ENCODE data around the gene TNFRSF11A. TPM values are rescaled to one million over a fixed set of nuclear protein-coding genes. Genes with fewer than 3 reads are reported as not detected.

The TNFRSF11A gene
- total and polyA plus RNA-seq, 7 experiments from 2014 or later = 0.16 to 22.2 (median 0.68) TPM; not detected in 2

DNA sequence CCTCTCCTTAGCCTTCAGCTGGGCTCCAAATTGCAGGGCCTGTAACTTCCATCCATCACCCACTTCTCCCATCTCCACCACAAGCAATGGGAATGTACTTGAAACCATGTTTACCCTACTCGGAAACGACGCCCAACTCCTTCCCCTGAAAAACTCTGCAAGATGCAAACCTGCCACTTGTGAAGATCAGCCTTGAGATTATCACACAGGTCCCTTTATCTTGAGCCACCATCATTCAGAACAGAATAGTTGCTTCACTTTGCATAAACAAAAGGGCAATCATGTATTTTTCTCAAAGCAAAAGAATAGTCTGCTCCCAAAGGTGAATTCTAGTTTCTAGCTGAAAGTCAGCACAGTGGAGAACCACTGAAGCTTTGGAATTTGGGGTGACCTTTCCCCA is 75.8 kb downstream of the TNFRSF11A start:
- Histone ChIP-seq H3K9me3 (ENCODE audit: control insufficient read depth in 2 of 3, low read length in 3 of 3) (no peaks in the 10 kb centered on the region), H3K27ac (ENCODE audit: low read depth, low read length) (no peak overlapping the region), H3K36me3 (ENCODE audit: control insufficient read depth in 2 of 3, insufficient read depth in 3 of 3, low read length in 3 of 3) (no peaks in the 10 kb centered on the region), H3K4me1 (ENCODE audit: control insufficient read depth in 2 of 2, insufficient read depth in 2 of 2, low read length in 2 of 2) (no peaks in the 10 kb centered on the region), H3K27me3 (ENCODE audit: control insufficient read depth in 2 of 2, insufficient read depth in 2 of 2, low read length in 2 of 2) (no peaks in the 10 kb centered on the region), H3K4me3 (ENCODE audit: low read length) (no peak overlapping the region)
- peak overlapping the region in 1 of 10 donors; percentile 19 for H3K4me3 Mint-ChIP-seq
- H3K9me3 Mint-ChIP-seq = peaks cover 0 to 12% (median 0%) of the 10 kb centered on the region in 11 donors
- intact Hi-C loops (cut with micrococcal nuclease) = no loop called here
- no peak for ATAC-seq
- H3K27me3 Mint-ChIP-seq = peaks cover 0 to 4% (median 0%) of the 10 kb centered on the region in 5 donors
- H3K27ac Mint-ChIP-seq = no peak overlapping the region
- ChIA-PET POLR2A (no interaction called here), CTCF (no interaction called here)
- no peak for DNase-seq
- peaks cover 0 to 39% (median 0%) of the 10 kb centered on the region in 7 donors for H3K4me1 Mint-ChIP-seq
- H3K36me3 Mint-ChIP-seq = peaks cover 0 to 8% (median 0%) of the 10 kb centered on the region in 5 donors

DNA sequence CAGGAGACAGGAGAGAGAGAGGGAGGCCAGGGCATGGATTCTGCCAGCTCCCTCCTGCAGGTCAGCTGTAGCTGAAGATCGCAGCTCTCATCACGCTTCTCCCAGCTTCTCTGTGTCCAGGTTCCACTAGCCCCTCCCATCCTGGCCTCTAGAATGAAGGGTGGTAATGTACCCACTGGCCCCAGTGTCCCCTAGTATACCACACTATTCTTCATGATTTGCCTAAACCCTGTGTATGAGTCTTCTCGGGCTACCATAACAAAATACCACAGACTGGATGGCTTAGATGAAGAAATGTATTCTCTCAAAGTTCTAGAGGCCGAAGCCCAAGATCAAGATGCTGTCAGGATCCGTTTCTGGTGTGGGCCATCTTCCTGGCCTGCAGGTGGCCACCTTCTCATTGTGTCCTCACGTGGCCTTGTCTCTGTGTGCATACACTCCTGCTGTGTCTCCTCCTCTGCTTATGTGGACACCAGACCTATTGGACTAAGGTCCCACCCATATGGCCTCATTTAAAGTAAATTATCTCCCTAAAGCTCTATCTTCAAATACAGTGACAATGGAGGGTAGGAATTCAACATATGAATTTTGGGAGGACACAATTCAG is 77.3 kb downstream of the TNFRSF11A start:
- DNase-seq = no peak
- peaks cover 0 to 8% (median 0%) of the 10 kb centered on the region in 5 donors for H3K36me3 Mint-ChIP-seq
- peaks cover 0 to 12% (median 0%) of the 10 kb centered on the region in 11 donors for H3K9me3 Mint-ChIP-seq
- H3K36me3 ChIP-seq (ENCODE audit: control insufficient read depth in 2 of 3, insufficient read depth in 3 of 3, low read length in 3 of 3) = no peaks in the 10 kb centered on the region
- no peak overlapping the region for H3K4me3 ChIP-seq (ENCODE audit: low read length)
- H3K27me3 Mint-ChIP-seq = peaks cover 0 to 4% (median 0%) of the 10 kb centered on the region in 5 donors
- H3K27ac Mint-ChIP-seq = peak overlapping the region in 1 of 9 donors; percentile 8
- H3K9me3 ChIP-seq (ENCODE audit: control insufficient read depth in 2 of 3, low read length in 3 of 3) = no peaks in the 10 kb centered on the region
- POLR2A ChIA-PET = no interaction called here
- no peak overlapping the region for H3K27ac ChIP-seq (ENCODE audit: low read depth, low read length)
- CTCF ChIA-PET = interaction anchor here (0.5 to 0.6 kb wide), 2 partner anchors 202 to 288 kb away, joined by 3 read pairs; no protein-coding TSS in a partner anchor
- H3K4me3 Mint-ChIP-seq = no peak overlapping the region
- no peak for ATAC-seq
- H3K4me1 ChIP-seq (ENCODE audit: control insufficient read depth in 2 of 2, insufficient read depth in 2 of 2, low read length in 2 of 2) = no peaks in the 10 kb centered on the region
- intact Hi-C loops (cut with micrococcal nuclease) = no loop called here
- no peaks in the 10 kb centered on the region for H3K27me3 ChIP-seq (ENCODE audit: control insufficient read depth in 2 of 2, insufficient read depth in 2 of 2, low read length in 2 of 2)
- H3K4me1 Mint-ChIP-seq = peaks cover 0 to 33% (median 0%) of the 10 kb centered on the region in 7 donors

DNA sequence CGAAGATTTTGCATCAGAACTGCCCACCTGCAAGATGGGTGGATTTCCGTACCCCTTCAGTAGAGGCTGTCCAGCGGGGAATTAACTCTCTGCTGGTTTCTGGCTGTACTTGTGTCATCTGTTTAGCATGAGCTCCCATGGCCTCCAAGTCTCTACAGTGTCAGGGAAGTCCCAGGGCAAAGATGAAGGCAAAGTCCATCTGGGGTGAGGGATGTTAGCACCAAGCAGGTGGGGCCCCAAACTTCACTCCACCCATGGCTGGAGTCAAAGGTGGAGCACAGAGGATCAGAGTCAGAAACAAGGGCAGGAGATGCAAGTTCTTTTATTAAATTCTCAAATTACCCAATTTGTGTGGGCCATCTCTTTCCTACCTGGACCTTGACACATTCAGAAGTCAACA is 78.0 kb downstream of the TNFRSF11A start:
- Histone ChIP-seq H3K9me3 (ENCODE audit: control insufficient read depth in 2 of 3, low read length in 3 of 3) (no peaks in the 10 kb centered on the region), H3K4me1 (ENCODE audit: control insufficient read depth in 2 of 2, insufficient read depth in 2 of 2, low read length in 2 of 2) (no peaks in the 10 kb centered on the region), H3K4me3 (ENCODE audit: low read length) (no peak overlapping the region), H3K36me3 (ENCODE audit: control insufficient read depth in 2 of 3, insufficient read depth in 3 of 3, low read length in 3 of 3) (no peaks in the 10 kb centered on the region), H3K27ac (ENCODE audit: low read depth, low read length) (no peak overlapping the region), H3K27me3 (ENCODE audit: control insufficient read depth in 2 of 2, insufficient read depth in 2 of 2, low read length in 2 of 2) (no peaks in the 10 kb centered on the region)
- no peak for ATAC-seq
- H3K9me3 Mint-ChIP-seq = peaks cover 0 to 12% (median 0%) of the 10 kb centered on the region in 11 donors
- H3K27ac Mint-ChIP-seq = no peak overlapping the region
- ChIA-PET POLR2A (no interaction called here), CTCF (interaction anchor here (0.5 to 0.6 kb wide), 2 partner anchors 181 to 203 kb away, joined by 3 read pairs; no protein-coding TSS in a partner anchor)
- peaks cover 0 to 8% (median 0%) of the 10 kb centered on the region in 5 donors for H3K36me3 Mint-ChIP-seq
- intact Hi-C loops (cut with micrococcal nuclease) = no loop called here
- H3K27me3 Mint-ChIP-seq = peaks cover 0 to 4% (median 0%) of the 10 kb centered on the region in 5 donors
- H3K4me3 Mint-ChIP-seq = no peak overlapping the region
- no peak for DNase-seq
- H3K4me1 Mint-ChIP-seq = peaks cover 0 to 32% (median 0%) of the 10 kb centered on the region in 7 donors

DNA sequence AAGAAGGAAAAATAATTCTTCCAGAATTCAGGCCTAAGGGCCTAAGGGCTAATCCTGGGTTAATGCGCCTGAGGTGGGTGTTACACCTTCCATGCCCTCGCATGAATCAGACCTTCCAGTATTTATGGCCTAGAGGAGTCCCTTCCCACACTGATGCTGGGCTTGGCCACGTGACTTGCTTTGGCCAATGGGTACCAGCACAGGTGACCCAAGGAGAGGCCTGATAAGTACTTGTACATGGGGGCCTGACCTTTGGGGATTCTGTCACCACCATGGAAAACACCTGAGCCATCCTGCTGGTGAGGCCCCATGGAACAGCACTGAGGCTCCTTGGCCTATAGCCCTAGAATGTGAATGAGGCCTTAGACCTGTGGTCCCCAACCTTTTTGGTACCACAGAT is 79.8 kb downstream of the TNFRSF11A start:
- H3K36me3 ChIP-seq (ENCODE audit: control insufficient read depth in 2 of 3, insufficient read depth in 3 of 3, low read length in 3 of 3) = no peaks in the 10 kb centered on the region
- H3K4me3 Mint-ChIP-seq = no peak overlapping the region
- H3K27me3 ChIP-seq (ENCODE audit: control insufficient read depth in 2 of 2, insufficient read depth in 2 of 2, low read length in 2 of 2) = no peaks in the 10 kb centered on the region
- ATAC-seq (no peak), DNase-seq (no peak)
- ChIA-PET CTCF (interaction anchor here (1.0 kb wide), 1 partner anchor 13 kb away, joined by 3 read pairs; no protein-coding TSS in a partner anchor), POLR2A (no interaction called here)
- H3K4me1 Mint-ChIP-seq = peaks cover 0 to 20% (median 0%) of the 10 kb centered on the region in 7 donors
- H3K27ac ChIP-seq (ENCODE audit: low read depth, low read length) = no peak overlapping the region
- H3K4me1 ChIP-seq (ENCODE audit: control insufficient read depth in 2 of 2, insufficient read depth in 2 of 2, low read length in 2 of 2) = no peaks in the 10 kb centered on the region
- H3K36me3 Mint-ChIP-seq = peaks cover 0 to 8% (median 0%) of the 10 kb centered on the region in 5 donors
- intact Hi-C loops (cut with micrococcal nuclease) = no loop called here
- H3K27me3 Mint-ChIP-seq = peaks cover 0 to 4% (median 0%) of the 10 kb centered on the region in 5 donors
- no peak overlapping the region for H3K27ac Mint-ChIP-seq
- no peaks in the 10 kb centered on the region for H3K9me3 ChIP-seq (ENCODE audit: control insufficient read depth in 2 of 3, low read length in 3 of 3)
- no peak overlapping the region for H3K4me3 ChIP-seq (ENCODE audit: low read length)
- peaks cover 0 to 12% (median 0%) of the 10 kb centered on the region in 11 donors for H3K9me3 Mint-ChIP-seq

DNA sequence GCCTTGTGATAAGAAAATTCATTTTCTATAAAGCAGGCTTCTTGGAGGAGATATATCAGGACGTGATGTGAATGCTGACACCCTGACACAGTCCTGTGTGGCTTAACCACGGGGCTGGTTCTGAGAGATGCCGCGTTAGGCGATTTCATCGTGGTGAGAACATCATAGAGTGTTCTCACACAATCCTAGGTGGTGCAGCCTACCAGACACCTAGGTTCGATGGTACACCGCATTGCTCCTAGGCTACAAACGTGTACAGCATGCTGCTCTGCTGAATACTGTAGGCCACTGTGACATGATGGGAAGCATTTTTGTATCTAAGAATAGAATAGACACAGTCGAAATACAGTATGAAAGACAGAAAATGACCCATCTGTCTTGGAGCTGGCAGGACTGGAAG is 82.5 kb downstream of the TNFRSF11A start:
- intact Hi-C loops (cut with micrococcal nuclease) = no loop called here
- Histone ChIP-seq H3K27me3 (ENCODE audit: control insufficient read depth in 2 of 2, insufficient read depth in 2 of 2, low read length in 2 of 2) (no peaks in the 10 kb centered on the region), H3K4me1 (ENCODE audit: control insufficient read depth in 2 of 2, insufficient read depth in 2 of 2, low read length in 2 of 2) (no peaks in the 10 kb centered on the region), H3K27ac (ENCODE audit: low read depth, low read length) (no peak overlapping the region), H3K36me3 (ENCODE audit: control insufficient read depth in 2 of 3, insufficient read depth in 3 of 3, low read length in 3 of 3) (no peaks in the 10 kb centered on the region), H3K9me3 (ENCODE audit: control insufficient read depth in 2 of 3, low read length in 3 of 3) (no peaks in the 10 kb centered on the region), H3K4me3 (ENCODE audit: low read length) (no peak overlapping the region)
- Mint-ChIP-seq H3K4me3 (peak overlapping the region in 1 of 10 donors; percentile 13), H3K9me3 (peaks cover 0 to 25% (median 1%) of the 10 kb centered on the region in 11 donors), H3K4me1 (peaks cover 0 to 9% (median 0%) of the 10 kb centered on the region in 7 donors), H3K27ac (peak overlapping the region in 1 of 9 donors; percentile 33), H3K27me3 (peaks cover 0 to 8% (median 0%) of the 10 kb centered on the region in 5 donors), H3K36me3 (peaks cover 0 to 14% (median 0%) of the 10 kb centered on the region in 5 donors)
- ATAC-seq (no peak), DNase-seq (no peak)
- CTCF ChIA-PET = no interaction called here
- POLR2A ChIA-PET = no interaction called here

DNA sequence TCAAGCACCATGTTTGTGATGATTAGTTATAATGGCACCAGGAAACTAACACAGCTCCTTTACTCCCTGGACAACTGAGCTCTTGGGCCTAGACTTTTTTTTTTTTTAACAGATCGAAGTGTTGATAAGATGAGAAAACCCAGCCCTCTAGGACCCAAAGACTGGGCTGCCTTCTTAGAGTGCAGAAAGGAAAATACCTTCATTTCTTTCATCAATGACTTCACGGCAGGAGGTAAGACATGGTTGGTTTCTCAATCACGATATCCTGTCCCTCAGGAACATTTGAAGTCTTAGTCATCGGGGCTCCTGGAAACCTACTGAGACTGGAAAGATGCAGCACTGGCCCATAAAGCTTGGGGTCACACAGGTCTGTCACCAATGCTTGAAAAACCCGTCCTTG is 84.7 kb downstream of the TNFRSF11A start:
- H3K4me3 ChIP-seq (ENCODE audit: low read length) = no peak overlapping the region
- Mint-ChIP-seq H3K27ac (no peak overlapping the region), H3K27me3 (peaks cover 0 to 8% (median 4%) of the 10 kb centered on the region in 5 donors), H3K4me1 (peaks cover 0 to 19% (median 0%) of the 10 kb centered on the region in 7 donors), H3K9me3 (peaks cover 0 to 20% (median 0%) of the 10 kb centered on the region in 11 donors), H3K36me3 (peaks cover 0 to 14% (median 0%) of the 10 kb centered on the region in 5 donors), H3K4me3 (no peak overlapping the region)
- no peak for DNase-seq
- ATAC-seq = no peak
- no peaks in the 10 kb centered on the region for H3K27me3 ChIP-seq (ENCODE audit: control insufficient read depth in 2 of 2, insufficient read depth in 2 of 2, low read length in 2 of 2)
- no peak overlapping the region for H3K27ac ChIP-seq (ENCODE audit: low read depth, low read length)
- H3K4me1 ChIP-seq (ENCODE audit: control insufficient read depth in 2 of 2, insufficient read depth in 2 of 2, low read length in 2 of 2) = no peaks in the 10 kb centered on the region
- ChIA-PET POLR2A (no interaction called here), CTCF (interaction anchor here (0.5 kb wide), 1 partner anchor 584 kb away, joined by 3 read pairs; no protein-coding TSS in a partner anchor)
- H3K9me3 ChIP-seq (ENCODE audit: control insufficient read depth in 2 of 3, low read length in 3 of 3) = no peaks in the 10 kb centered on the region
- no peaks in the 10 kb centered on the region for H3K36me3 ChIP-seq (ENCODE audit: control insufficient read depth in 2 of 3, insufficient read depth in 3 of 3, low read length in 3 of 3)
- intact Hi-C loops (cut with micrococcal nuclease) = no loop called here
